HG03139 (cell line): ENCODE data around the gene ACOXL.
"Not testable (repeated sequence)": the region's sequence is repeated elsewhere in the genome, so short reads cannot be mapped to it uniquely, and the experiment has no call there.

ENCODE experiments used
- ATAC-seq: cut with Tn5 transposase; IDR thresholded peaks from one replicate; pipeline ENCODE4 v1.9.1; 2021; ENCODE audit not compliant: unreplicated experiment

The ACOXL gene

DNA sequence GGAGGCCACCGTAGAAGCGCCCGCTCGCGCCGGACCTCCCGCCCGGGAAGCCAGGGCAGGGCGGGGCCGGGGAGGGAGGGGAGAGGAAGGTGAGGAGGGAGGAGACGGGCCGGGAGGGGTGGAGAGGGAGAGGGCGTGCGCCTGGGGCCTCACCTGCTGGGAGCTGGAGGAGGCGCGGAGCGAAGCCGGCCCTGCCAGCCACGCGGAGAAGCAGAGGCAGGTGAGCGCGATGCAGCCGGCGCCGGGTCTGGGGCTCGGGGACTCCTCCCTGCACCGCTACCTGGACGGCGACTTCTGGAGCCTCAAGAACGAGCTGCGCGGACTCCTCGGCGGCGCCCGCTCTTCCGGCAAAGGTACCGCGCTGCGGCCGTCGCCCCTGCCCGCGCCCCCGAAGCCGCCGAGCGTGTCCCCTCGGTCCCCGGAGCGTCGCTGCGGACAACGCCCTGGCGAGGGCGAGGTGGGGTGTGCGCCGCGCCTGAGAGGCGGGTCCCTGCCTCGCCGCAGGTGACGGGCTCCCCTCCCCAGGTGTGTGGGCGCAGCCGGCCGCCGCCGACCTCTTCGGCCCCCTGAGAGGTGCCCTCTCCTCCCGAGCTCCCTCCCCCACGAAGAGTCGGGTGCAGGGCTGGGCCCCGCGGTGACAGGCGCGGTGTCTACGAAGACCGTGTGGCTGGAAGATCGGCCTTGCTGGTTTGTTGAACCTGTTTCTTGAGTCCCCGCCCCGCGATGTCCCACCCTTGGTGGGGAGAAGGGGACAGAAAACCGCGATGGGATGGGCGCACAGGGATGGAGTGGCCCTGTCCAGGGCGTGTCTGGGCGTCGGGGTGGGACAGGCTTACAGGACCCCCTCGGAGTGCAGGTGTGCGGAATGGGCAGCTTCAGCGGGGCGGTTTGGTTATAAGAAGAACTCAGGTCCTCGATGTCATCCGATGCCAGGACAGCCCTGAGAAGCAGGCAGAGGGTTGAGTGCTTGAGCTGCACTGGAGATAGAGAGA, at the start of gene ACOXL:
Gene ACOXL (plus strand): TSS at position 152 of the 992 bp plus-strand sequence. CDS start 35,817 bp downstream, outside the sequence.
- ATAC-seq, result no peak

DNA sequence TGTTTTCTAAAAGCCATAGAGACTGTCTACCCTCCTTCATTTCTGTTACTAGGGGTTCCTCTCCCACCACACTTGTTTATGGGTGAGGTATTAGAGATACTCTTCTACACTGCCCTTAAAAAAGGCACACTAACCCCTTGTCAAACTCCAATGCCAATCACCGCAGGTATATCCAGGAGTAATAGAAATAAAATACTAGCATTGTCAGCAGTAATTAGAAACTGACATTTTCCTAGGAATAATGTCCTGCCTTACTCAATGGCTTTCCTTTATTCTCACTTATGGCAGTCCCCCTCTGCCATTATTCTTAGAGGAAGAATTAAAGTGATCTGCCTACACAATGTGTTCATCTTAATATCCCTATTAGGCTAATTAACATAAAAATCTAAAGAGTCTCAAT, 49.5 kb upstream of the ACOXL start:
- no peak for ATAC-seq

DNA sequence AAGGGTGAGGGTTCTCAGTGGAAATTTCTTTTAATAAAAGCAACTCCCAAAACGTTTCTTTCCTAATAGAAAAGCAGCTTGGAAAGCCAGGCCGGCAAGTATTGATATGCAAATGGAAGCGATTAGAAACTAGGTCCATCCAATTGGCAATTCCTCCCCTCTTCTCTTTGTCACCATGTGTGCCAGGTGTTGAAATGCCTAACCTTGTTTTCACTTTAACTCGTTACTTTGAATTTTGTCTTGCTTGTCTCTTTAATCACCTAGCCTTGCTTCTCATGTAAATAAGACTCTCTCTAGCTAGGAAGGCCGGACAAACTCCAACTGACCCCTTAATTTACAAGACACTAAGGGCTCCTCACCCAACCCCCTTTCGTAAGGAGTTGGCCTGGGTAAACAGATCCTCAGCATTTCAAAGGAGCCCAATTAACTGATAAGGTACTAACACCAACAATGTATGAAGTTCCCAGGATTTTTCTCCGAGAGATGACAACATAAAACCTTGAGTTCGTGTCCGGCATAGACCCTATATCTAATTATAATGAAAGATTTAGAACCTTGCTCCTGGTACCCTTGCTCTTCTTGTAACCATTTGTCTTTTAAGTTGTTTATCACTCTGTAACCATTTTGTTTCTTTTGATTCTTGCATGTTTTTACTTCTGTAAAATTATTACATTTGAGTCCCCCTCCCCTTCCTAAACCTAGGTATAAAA, 44.4 kb upstream of the ACOXL start:
- not testable (repeated sequence) for ATAC-seq

DNA sequence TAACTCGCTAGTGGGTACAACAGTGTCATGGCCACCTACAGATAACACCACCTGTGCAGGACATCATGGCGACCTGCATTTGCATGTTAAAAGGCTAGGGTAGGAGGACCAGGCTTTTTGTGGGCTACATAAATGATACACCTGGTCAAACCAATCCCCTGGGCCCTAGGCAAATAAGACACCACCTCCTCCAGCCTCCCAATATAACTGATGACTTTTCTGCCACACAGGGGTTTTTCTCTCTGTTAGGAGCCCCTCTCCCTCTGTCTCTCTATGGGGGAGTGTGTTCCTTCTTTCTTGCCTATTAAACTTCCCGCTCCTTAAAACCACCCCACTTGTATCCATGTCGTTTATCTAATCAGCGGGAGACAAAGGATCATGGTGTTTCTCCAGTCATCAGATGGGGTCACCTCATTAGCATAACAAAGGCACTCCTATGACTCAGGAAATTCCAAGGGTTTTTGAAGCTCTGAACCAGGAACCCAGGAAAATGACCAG, 43.7 kb upstream of the ACOXL start:
- no peak for ATAC-seq

DNA sequence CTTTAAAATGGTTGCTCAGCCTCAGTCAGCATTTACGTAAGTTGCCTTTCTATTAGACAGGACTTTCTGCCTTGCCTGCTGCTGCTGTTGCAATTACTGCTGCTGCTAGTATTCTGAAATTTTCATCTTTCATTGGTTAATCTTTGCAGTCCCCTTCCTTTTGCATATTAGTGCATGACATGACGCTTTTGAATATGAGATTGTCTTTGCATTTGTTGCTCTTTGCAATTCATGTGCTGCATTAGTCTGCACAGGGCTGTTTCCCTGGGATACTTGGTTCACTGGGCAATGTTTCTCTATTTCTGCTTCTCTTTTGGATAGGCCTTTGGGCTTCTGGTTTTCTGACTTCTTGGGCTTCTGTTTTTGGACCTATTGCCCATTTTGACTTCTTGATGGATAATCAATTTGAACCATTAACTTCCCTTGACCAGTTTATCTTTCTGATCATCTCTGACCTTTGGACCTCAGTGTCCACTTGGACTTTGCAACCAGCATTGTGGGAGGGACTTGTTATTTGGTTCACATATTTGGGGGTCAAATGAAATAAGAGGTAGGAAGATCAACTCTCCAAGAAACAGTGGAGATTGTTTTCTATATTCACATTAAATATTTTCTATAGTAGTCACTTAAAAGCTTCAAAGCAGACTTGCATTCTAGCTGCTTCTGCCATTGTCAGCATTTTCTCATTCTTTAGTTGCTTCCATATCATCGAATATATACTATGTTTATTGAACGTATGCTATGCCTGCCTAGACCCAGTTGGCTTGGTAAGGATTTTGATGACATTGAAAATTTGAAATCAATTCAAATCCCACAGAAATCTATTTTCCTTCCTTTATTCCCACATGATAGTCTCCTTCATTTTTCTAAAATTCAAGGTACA, 42.0 kb upstream of the ACOXL start:
- no peak for ATAC-seq

DNA sequence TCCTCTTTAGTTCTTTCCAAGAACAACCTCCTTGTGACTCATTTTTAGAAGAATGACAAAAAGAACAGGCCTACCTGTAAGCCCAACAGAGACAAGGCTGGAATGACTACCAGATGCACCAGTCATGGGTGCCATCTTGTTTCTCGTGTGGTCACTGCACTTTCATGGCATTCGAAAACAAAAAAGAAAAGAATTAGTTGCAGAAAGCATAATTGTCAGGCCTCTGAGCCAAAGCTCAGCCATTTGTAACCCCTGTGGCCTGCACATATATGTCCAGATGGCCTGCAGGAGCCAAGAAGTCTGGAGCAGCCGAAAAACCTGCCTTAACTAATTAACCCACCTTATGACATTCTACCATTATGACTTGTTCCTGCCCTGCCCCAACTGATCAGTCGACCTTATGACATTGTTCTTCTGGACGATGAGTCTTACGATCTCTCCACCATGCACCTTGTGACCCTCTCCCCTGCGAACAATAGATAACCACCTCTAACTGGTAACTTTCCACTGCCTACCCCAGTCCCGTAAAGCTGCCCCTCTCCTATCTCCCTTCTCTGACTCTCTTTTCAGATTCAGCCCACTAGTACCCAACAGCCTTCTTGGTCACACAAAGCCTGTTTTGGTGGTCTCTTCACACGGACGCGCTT, 40.6 kb upstream of the ACOXL start:
- ATAC-seq, result no peak

DNA sequence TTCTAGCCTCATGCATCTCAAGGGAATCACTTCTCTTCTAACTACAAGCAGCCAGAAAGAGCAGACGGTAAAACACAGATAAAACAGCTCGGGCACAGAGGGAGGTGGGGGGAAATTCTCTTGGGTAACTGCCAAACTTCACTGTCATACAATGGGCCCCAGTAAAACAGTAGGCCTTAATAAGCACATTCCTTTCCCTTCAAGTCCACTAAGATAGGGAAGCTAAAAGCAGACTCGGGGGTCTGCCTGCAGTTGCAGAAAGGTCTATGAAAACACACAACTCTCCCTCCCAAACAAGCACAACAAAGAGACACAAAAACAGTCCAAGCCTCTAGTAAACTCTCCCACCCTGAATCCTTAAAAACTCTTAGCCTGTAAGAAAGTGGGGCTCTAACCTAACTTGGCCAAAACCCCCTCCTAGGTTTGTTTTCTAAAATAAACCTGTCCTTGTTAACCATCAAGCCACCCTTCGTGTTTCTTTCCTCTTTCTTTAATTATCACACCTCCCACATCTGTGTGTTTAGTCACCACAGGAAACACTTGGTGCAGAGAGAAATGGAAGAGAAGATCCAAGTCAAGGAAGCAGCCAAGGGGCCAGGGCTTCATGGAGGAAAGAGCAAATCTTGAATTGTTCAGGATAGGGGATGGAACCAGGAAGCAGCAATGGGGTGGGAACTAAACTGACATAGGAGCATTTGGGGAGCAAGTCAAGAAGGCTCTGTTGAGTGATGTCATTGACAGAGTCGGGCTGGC, 37.1 kb upstream of the ACOXL start:
- ATAC-seq, result not testable (repeated sequence)

DNA sequence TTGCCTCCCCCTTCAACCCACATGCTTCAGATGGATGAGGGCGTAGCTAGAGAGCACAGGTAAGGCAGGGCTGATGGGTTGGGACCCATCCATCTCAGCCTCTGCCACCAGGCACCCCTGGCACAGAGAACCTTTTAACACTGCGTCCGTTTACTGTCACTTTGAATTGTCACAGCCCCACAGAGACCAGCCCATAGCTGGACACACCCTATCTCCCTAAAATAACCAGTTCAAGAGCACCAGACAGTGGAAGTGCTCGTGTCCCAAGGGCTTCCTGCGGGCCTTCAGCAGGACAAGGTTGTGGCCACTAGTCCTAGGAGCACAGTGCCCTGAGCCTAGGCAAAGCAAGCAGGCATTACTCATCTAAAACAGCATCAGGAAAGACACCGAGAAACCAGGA, 34.1 kb upstream of the ACOXL start:
- ATAC-seq, result not testable (repeated sequence)

DNA sequence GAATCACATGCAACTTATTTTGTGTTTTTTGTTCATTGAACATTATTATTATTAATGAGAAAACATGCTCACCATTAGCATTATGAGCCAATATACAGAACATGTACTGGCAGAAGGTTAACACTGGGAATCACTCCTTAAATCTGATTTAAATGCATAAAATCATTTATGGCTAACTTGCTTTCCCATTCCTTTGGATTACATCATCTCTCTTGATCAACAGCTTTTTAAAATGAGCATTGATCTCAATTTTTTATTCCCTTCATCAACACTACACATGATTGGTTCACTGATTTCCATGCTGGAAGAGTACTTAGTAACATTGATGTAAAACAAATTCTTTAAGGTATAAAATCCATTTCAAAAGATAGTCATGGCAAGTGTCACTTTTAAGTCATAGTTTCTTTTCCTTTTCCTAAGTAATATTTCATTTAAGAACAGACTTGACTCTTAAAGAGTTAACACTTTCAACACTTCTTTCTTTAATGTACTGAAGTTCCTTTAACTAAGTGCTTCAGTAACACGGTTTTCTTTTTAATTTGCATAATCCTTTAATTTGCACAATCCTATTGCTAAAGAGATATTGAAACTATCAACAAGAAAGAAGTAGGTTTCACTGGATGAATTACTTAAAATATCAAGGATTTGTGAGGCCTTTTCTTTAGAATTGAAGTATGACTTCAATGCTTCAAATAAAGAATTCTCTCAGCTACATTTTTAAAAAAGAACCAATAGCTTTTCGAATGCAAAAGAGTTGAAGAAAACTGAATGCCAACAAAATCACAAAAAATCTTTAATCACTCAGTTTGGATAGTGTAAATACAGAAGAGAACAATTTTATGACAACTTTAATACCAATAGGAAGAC, 29.6 kb upstream of the ACOXL start:
- ATAC-seq, result no peak

DNA sequence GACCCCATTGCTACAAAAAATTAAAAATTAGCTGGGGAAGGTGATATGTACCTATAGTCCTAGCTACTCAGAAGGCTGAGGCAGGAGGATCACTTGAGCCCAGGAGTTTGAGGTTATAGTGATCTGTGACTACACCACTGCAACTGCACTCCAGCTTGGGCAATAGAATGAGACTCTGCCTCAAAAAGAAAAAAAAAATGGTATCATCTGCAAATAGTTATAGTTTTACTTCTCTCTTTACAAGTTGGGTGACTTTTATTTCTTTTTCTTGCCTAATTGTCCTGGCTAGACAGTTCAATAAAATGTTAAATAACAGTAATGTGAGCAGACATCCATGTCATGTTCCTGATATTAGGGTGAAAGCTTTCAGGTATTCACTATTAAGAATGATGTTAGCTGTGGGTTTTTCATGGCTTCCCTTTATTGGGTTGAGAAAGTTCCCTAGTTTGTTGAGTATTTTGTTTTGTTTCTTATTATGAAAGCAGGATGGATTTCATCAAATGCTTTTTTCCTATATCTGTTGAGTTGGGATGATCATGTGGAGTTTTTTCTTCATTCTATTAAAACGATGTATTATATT, 24.9 kb upstream of the ACOXL start:
- ATAC-seq, result no peak

DNA sequence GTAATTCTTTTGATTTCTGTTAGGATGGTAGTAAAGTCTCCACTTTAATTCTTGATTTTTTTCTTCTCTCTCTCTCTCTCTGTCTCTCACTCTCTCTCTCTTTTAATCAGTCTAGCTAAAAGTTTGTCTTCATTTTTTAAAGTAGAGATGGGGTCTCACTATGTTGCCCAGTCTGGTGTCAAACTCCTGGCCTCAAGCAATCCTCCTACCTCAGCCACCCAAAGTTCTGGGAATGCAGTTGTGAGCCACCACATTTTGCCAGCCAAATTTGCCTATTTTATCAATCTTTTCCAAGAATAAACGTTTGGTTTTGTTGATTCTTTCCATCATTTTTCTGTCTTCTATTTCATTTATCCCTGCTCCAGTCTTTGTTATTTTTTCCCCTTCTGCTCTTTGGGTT, 23.9 kb upstream of the ACOXL start:
- ATAC-seq, result no peak

DNA sequence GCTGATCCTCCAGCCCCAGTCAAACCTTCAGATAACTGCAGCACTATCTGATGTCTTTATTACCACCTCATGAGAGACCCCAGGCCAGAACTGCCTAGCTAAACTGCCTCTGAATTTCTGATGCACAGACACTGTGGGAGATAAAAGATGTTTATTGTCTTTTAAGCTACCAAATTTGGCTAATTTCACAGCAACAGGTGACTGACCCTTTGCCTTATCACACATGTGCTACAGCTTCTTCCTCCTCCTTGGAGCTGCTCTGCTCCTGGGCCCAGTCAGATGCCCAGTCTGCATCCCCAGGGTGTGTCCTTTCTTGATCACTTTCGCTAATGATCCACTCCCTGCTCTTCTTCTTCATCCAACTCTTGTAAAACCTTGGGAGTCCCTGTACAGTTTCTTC, 19.6 kb upstream of the ACOXL start:
- no peak for ATAC-seq

DNA sequence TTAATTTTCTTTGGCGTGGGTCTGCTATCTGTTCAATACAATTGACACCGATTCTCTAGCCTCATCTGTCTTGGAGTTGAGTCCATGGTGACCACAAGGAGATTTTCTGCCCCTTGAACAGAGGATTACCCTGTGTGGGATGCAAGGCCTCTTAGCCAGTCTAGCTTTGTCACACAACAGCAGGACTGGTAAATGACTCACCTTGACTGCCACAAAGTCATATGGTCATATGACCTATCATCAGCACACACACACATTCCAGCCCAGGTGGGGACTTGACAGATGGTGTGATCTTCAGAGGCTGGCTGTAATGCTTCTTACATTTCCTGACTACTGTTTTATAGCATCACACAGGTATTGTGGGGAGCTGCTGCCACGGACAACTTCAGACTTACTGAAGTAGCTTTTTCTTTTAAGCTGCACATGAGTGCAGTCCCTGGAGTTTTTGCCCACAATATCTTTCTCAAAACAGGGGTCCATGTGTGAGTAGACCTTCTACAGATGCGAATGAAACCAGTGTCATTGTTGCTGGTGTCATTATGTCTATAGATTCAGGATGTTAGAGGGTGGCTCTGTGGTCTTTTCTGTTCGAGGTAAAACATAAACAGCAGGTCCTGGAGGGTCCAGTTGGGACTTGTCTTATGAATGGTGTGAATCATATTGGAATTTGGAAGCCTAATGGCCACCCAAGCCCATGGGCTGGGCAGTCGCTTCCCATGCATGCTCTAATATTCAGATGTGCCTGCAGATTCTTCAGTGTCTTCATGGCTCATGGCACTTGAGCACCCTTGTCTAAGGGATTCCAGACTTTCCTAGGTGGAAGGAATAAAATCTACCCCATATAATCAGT, 18.6 kb upstream of the ACOXL start:
- no peak for ATAC-seq

DNA sequence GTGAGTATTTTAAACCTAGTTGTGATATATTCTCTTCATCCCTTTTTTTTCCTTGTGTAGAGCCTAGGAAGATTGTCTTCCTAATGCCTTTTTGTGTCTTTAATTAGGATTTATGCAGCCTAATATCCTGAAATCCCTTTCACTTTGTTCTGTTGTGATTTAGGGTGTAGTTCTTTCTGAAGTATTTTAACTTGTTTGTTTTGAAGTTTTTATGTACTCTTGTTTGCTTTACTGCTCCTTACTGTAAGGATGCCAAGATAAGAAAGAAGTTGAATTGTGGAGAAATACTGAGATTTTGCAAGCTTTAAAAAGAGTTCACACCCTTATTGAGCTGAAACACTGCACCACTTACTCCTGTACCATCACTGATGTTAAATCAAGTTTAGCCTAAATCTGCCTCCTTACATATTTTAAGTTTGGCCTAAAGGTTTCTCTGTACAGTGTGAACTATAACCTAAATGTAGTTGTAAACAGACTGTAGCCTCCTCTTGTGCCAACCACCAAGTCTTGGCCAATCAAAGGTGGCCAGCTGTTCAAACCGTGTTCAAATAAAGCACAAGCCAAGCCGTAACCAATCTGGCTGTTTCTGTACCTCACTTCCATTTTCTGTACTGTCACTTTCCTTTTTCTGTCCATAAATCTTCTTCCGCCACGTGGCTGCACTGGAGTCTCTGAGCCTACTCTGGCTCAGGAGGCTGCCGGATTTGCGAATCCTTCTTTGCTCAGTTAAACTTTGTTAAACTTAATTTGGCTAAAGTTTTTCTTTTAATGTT, 17.7 kb upstream of the ACOXL start:
- no peak for ATAC-seq

DNA sequence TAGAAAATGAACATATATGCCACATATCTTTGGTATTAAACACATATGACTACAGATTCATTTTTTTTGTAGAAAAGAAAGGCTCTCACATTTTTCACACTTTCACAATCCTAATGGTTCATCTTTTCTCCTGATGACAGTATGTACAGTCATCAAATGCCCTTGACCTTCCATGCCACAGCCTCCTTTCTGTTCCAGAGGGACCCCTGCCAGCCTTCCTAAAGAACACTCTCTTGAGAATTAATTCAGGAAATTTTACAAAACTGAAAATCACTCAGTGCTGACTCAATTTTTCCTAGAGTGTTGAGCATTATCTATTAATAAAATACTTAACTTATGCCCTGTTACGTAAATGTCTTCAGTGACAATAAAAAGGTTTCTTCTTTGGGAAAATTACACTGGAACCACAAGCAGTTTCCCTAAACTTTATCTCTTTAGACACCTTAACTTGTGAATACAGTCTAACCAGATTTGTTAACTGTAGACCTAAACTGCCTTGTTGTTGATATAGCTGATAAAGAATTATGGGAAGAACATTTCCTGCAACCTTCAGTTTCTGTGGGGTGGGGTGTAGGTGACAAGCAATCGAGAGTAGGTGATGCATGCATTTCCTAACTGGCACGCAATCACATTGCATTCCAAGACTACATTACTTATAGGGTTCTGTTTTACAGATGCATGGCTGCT, 15.3 kb upstream of the ACOXL start:
- no peak for ATAC-seq

DNA sequence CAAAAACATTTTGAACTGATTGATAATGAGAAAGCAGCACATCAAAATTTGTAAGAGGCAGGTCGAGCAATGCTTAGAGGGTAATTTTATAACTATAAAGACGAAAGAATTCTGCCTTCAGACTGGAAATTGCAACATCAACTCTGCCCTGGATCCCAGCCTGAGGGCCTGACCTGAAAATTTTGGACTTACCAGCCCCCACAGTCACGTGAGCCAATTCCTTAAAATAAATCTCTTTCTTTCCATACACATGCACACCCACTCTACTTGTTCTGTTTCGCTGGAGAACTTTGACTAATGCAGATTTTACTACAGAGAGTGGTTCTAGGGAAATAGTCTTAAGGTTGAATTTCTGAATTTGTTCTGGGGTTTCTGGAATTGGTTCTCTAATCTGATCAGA, 14.6 kb upstream of the ACOXL start:
- no peak for ATAC-seq
